K562 (cell line): ENCODE data around the gene ZKSCAN5.

Experiments used
- CBX8 ChIP-seq: fragments of 200-600 bp; sonication (generic); IDR thresholded peaks from 2 replicates; pipeline ENCODE4 v1.6.1; 2012; ENCODE audit warnings: borderline replicate concordance, mixed run types, low read depth, mild to moderate bottlenecking, moderate library complexity, mixed read lengths, low read length, control low read depth, inconsistent platforms; ENCODE audit not compliant: poor library complexity, severe bottlenecking; ENCODE audit errors: extremely low read depth
- SIN3B ChIP-seq: fragments of 450-650 bp; IDR thresholded peaks from 2 replicates; pipeline ENCODE4 v1.6.1; 2017; ENCODE audit warnings: low read depth, mild to moderate bottlenecking, moderate library complexity
- ZZZ3 ChIP-seq: fragments of 450-650 bp; IDR thresholded peaks from 2 replicates; pipeline ENCODE4 v1.6.1; 2016; ENCODE audit warnings: antibody characterized with exemption, mild to moderate bottlenecking, moderate library complexity

GRCh38 chr7:99514050-99514449 is 9.6 kb downstream of the ZKSCAN5 start:
- no peak for TF ChIP-seq SIN3B
- no peak for TF ChIP-seq CBX8
- TF ChIP-seq ZZZ3 = no peak
